GM13976 (cell line): ENCODE data around the gene GPR84.

Source experiments
- DNase-seq: peaks from one replicate; pipeline ENCODE4 v3.0.0; 2012; ENCODE audit warnings: low spot score
- in situ Hi-C: fragments of 300-500 bp; cut with MboI; formaldehyde crosslinking; loops from one replicate; pipeline ENCODE4 v1.12.0; 2022; ENCODE audit warnings: low sequenced_read_pairs, mixed read lengths, inconsistent platforms; ENCODE audit not compliant: unreplicated experiment
- TF ChIP-seq, protein P1 (sequence below): IDR thresholded peaks from 2 replicates; pipeline ENCODE4 v1.5.1; 2012; ENCODE audit warnings: borderline replicate concordance, mild to moderate bottlenecking; ENCODE audit not compliant: insufficient read depth; ENCODE audit errors: extremely low read depth, missing control alignments, control extremely low read depth

Gene GPR84

DNA sequence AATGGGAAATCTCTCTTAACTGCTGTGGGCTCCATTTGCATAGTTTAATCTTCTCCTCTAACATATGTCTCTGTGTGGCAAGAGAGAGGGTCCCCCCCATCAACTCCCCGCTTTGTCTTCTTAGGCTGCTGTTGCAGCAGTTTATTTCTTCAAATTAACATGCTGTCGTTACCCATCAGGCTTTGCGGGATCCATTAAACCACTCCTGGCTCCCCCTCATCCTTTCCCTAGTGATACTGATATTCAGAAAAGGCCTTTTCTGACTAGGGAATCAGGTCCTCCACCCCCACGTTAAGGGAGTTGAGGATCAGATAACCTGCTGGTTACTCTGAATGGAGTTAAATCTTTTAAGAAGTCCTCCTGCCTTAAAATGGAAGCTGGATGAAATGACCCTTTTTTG, 15.2 kb downstream of the GPR84 start:
- TF ChIP-seq, protein P1, sequence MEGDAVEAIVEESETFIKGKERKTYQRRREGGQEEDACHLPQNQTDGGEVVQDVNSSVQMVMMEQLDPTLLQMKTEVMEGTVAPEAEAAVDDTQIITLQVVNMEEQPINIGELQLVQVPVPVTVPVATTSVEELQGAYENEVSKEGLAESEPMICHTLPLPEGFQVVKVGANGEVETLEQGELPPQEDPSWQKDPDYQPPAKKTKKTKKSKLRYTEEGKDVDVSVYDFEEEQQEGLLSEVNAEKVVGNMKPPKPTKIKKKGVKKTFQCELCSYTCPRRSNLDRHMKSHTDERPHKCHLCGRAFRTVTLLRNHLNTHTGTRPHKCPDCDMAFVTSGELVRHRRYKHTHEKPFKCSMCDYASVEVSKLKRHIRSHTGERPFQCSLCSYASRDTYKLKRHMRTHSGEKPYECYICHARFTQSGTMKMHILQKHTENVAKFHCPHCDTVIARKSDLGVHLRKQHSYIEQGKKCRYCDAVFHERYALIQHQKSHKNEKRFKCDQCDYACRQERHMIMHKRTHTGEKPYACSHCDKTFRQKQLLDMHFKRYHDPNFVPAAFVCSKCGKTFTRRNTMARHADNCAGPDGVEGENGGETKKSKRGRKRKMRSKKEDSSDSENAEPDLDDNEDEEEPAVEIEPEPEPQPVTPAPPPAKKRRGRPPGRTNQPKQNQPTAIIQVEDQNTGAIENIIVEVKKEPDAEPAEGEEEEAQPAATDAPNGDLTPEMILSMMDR = no peak
- no peak for DNase-seq
- in situ Hi-C loops = no loop called here

DNA sequence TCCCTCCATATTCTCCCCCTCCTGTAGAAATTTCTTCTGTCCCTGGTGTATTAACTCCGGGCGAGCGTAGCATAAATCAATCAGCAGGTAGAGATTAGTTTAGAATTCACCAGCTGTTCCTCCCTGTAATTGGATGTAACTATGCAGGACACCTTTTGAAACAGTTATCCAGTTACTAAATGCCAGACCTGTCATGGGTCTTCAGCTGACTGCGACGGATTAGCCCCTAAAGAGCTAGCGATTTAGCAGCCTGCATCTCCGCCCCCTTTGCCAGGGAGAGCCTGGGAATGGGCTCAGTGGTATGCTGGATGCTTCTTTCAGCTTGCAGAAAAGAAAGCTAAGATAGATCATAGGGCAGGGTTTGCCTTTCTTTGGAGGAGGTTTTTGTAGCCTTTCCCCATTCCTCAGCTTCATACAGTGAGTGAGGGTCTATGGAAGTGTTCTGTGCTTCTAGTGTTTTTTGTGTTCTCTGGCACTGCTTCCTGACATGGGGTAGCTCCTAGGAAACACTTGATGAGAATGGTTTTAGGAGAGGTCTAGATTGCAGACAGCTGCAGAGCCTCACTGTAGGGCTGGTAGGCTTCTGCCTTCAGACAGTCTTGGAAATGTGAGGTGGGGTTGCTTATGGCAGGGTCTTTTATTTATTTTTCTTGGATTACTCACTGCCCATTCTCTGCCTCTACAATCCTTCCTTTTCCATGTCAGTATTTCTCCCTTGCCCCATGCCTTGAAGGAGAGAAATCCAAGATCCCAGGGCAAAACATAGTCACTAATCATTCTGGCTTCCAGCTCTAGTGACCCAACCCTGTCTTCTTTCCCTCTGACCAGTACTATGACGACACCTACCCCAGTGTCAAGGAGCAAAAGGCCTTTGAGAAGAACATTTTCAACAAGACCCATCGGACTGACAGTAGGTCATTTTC, 22.6 kb downstream of the GPR84 start:
- in situ Hi-C loops = no loop called here
- no peak for DNase-seq
- TF ChIP-seq, protein P1 = no peak

DNA sequence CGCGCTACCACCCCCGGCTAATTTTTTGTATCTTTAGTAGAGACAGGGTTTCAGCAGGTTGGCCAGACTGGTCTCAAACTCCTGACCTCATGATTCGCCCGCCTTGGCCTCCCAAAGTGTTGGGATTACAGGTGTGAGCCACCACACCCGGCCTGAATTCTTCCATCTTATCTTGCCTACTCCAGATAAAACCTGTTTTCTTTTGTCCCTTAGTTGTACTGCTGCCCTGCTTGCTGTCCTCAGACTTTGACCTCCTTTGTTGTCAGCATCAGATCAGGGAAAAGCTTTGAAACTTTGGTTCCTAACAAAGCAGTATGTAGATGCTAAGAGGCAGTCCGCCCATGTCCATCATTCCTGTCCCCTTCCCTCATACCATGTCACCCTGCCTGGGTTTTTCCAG, 23.4 kb downstream of the GPR84 start:
- TF ChIP-seq, protein P1 = no peak
- in situ Hi-C loops = no loop called here
- DNase-seq = no peak

DNA sequence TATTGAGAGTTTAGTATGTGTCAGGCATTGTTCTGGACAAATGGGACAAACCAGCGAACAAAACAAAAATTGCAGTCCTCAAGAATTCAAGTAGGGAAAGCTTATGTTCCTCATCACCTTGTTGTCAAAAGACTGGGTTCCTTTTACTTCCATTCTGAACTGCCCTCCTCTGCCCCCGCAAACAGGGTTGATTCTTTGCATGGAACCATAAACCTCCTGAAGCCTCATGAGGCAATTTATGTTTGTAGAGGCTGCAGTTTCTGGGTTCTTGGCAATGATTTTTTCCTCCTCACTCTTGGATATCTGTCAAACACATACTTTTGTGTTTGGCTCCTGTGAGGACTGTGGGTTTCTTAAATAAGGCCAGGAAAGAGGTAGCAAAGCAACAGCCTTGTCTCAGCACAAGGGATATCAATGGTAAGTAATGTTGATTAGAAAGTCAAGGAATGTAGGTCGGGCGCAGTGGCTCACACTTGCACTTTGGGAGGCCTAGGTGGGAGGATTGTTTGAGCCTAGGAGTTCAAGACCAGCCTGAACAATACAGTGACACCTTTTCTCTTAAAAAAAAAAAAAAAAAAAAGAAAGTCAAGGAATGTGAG, 25.5 kb downstream of the GPR84 start:
- DNase-seq = no peak

DNA sequence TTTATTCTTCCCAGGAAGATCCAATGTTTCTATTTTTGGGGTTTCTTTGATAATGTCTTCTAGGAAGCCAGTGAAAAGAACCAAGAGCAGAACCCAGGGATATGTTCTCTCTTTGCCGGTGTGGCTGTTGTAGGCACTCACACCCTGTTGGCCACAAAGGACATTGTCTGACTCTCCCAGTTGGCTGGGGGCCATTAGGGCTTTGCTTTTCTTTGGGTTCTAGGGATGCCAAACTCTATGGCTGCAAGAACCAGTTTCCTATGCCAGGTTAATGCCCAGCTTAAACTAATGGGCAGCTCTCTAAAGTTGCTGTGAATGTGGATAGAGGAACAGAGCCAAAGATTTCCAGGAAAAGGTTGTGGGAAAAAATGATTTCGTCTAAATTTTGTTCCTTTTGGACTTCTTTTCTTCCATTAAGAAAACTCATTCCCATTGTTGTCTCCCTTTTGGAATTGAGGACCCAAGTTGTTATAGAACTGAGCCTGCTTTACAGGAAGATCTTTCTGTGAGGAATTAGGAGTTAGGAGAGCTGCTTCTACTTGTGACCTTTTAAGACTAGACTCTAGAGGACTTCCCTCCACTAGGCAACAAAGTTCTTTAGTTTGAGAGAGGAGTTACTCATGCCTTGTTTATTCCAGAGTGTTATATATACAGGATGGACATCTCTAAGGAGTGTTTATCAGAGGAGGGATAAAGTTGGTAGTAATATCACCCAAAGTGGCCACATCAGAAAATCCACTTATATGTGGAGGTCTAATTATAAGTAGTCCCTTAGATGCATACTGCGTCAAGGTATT, 26.2 kb downstream of the GPR84 start:
- in situ Hi-C loops = no loop called here

More for the DNA sequence above, 25.5 kb downstream of the GPR84 start:
- TF ChIP-seq, protein P1 = no peak
- in situ Hi-C loops = no loop called here

DNA sequence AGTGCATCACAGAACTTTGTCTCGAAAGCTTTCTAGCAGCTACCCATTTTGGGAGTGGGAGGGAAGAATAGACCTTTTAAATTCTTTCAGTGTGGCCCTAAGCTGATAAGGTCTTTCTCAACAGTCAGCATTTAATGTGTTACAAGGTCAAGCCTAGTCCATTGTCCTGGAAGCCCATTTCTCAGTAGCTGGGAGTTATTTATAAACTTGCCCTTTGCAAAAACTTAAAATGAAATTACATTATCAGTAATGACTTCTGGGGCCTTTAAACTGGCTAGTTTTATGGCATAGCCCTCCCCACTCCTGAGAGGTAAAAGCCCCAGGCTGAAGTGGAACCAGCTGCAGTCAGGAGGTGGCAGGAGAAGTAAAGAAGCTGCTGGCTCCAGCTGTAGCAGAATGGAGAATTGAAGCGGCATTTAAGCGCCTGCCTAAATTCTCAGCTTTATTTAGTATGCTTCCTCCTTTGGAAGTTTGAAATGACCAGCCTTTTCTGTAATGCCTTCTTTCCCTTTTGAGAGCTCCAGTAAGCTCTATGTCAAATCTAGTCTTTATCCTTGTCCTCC, 26.9 kb downstream of the GPR84 start:
- DNase-seq = no peak
- in situ Hi-C loops = no loop called here
- TF ChIP-seq, protein P1 = no peak

More for the DNA sequence above, 26.2 kb downstream of the GPR84 start:
- no peak for DNase-seq
- TF ChIP-seq, protein P1 = no peak
